ENCODE data around the gene FXYD7. TPM values are rescaled to one million over a fixed set of nuclear protein-coding genes. Genes with fewer than 3 reads are reported as not detected.

Gene FXYD7
- total and polyA plus RNA-seq, 2 of the 13 experiments (the other 11 are each of a cell fraction or from before 2014, with no cell fraction given), result 0.55 TPM; not detected in 1

DNA sequence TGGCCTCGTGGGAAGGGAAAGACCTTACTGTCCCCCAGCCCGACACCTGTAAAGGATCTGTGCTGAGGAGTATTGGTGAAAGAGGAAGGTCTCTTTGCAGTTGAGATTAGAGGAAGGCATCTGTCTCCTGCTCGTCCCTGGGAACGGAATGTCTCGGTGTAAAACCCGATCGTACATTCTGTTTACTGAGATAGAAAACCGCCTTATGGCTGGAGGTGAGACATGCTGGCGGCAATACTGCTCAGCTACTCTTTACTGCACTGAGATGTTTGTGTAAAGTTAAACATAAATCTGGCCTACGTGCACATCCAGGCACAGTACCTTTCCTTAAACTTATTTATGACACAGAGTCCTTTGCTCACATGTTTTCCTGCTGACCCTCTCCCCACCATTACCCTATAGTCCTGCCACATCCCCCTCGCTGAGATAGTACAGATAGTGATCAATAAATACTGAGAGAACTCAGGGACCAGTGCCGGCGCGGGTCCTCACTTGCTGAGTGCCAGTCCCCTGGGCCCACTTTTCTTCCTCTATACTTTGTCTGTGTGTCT, 13.3 kb upstream of the FXYD7 start (continued):
- TF ChIP-seq, protein P1, sequence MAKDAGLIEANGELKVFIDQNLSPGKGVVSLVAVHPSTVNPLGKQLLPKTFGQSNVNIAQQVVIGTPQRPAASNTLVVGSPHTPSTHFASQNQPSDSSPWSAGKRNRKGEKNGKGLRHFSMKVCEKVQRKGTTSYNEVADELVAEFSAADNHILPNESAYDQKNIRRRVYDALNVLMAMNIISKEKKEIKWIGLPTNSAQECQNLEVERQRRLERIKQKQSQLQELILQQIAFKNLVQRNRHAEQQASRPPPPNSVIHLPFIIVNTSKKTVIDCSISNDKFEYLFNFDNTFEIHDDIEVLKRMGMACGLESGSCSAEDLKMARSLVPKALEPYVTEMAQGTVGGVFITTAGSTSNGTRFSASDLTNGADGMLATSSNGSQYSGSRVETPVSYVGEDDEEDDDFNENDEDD (CRISPR knock-in tag; IDR thresholded peaks at IDR 0.05; ENCODE audit: borderline replicate concordance), result peak; percentile 67; the same call in 1 of the 2 replicates
- TF ChIP-seq, protein P2, sequence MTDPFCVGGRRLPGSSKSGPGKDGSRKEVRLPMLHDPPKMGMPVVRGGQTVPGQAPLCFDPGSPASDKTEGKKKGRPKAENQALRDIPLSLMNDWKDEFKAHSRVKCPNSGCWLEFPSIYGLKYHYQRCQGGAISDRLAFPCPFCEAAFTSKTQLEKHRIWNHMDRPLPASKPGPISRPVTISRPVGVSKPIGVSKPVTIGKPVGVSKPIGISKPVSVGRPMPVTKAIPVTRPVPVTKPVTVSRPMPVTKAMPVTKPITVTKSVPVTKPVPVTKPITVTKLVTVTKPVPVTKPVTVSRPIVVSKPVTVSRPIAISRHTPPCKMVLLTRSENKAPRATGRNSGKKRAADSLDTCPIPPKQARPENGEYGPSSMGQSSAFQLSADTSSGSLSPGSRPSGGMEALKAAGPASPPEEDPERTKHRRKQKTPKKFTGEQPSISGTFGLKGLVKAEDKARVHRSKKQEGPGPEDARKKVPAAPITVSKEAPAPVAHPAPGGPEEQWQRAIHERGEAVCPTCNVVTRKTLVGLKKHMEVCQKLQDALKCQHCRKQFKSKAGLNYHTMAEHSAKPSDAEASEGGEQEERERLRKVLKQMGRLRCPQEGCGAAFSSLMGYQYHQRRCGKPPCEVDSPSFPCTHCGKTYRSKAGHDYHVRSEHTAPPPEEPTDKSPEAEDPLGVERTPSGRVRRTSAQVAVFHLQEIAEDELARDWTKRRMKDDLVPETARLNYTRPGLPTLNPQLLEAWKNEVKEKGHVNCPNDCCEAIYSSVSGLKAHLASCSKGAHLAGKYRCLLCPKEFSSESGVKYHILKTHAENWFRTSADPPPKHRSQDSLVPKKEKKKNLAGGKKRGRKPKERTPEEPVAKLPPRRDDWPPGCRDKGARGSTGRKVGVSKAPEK (CRISPR knock-in tag; IDR thresholded peaks at IDR 0.05; ENCODE audit: borderline replicate concordance), result peak; percentile 84; the same call in 1 of the 2 replicates
- TF ChIP-seq ARNTL (CRISPR knock-in tag; IDR thresholded peaks at IDR 0.05) (peak; percentile 88), ZNF788 (CRISPR knock-in tag; IDR thresholded peaks at IDR 0.05; ENCODE audit: borderline replicate concordance) (peak; percentile 65; the same call in 1 of the 2 replicates), ZBTB7A (CRISPR knock-in tag; IDR thresholded peaks at IDR 0.05) (peak; percentile 74; the same call in 1 of the 2 replicates), ZNF205 (CRISPR knock-in tag; IDR thresholded peaks at IDR 0.05) (peak; percentile 14; the same call in 1 of the 2 replicates), ZMYM4 (CRISPR knock-in tag; IDR thresholded peaks at IDR 0.05) (peak; percentile 46; the same call in 1 of the 2 replicates), SOX5 (CRISPR knock-in tag; IDR thresholded peaks at IDR 0.05; ENCODE audit: borderline replicate concordance) (peak; percentile 29; the same call in 1 of the 2 replicates), TCF7 (IDR thresholded peaks at IDR 0.05; ENCODE audit: low read depth) (peak; percentile 3; the same call in 1 of the 2 replicates)
- TF ChIP-seq, protein P3, sequence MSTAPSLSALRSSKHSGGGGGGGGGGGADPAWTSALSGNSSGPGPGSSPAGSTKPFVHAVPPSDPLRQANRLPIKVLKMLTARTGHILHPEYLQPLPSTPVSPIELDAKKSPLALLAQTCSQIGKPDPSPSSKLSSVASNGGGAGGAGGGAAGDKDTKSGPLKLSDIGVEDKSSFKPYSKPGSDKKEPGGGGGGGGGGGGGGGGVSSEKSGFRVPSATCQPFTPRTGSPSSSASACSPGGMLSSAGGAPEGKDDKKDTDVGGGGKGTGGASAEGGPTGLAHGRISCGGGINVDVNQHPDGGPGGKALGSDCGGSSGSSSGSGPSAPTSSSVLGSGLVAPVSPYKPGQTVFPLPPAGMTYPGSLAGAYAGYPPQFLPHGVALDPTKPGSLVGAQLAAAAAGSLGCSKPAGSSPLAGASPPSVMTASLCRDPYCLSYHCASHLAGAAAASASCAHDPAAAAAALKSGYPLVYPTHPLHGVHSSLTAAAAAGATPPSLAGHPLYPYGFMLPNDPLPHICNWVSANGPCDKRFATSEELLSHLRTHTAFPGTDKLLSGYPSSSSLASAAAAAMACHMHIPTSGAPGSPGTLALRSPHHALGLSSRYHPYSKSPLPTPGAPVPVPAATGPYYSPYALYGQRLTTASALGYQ (CRISPR knock-in tag; IDR thresholded peaks at IDR 0.05), result peak; percentile 41; the same call in 1 of the 2 replicates
- TF ChIP-seq, protein P4, sequence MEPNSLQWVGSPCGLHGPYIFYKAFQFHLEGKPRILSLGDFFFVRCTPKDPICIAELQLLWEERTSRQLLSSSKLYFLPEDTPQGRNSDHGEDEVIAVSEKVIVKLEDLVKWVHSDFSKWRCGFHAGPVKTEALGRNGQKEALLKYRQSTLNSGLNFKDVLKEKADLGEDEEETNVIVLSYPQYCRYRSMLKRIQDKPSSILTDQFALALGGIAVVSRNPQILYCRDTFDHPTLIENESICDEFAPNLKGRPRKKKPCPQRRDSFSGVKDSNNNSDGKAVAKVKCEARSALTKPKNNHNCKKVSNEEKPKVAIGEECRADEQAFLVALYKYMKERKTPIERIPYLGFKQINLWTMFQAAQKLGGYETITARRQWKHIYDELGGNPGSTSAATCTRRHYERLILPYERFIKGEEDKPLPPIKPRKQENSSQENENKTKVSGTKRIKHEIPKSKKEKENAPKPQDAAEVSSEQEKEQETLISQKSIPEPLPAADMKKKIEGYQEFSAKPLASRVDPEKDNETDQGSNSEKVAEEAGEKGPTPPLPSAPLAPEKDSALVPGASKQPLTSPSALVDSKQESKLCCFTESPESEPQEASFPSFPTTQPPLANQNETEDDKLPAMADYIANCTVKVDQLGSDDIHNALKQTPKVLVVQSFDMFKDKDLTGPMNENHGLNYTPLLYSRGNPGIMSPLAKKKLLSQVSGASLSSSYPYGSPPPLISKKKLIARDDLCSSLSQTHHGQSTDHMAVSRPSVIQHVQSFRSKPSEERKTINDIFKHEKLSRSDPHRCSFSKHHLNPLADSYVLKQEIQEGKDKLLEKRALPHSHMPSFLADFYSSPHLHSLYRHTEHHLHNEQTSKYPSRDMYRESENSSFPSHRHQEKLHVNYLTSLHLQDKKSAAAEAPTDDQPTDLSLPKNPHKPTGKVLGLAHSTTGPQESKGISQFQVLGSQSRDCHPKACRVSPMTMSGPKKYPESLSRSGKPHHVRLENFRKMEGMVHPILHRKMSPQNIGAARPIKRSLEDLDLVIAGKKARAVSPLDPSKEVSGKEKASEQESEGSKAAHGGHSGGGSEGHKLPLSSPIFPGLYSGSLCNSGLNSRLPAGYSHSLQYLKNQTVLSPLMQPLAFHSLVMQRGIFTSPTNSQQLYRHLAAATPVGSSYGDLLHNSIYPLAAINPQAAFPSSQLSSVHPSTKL (CRISPR knock-in tag; IDR thresholded peaks at IDR 0.05), result peak; percentile 77
- TF ChIP-seq, protein P5, sequence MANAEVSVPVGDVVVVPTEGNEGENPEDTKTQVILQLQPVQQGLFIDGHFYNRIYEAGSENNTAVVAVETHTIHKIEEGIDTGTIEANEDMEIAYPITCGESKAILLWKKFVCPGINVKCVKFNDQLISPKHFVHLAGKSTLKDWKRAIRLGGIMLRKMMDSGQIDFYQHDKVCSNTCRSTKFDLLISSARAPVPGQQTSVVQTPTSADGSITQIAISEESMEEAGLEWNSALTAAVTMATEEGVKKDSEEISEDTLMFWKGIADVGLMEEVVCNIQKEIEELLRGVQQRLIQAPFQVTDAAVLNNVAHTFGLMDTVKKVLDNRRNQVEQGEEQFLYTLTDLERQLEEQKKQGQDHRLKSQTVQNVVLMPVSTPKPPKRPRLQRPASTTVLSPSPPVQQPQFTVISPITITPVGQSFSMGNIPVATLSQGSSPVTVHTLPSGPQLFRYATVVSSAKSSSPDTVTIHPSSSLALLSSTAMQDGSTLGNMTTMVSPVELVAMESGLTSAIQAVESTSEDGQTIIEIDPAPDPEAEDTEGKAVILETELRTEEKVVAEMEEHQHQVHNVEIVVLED (CRISPR knock-in tag; IDR thresholded peaks at IDR 0.05; ENCODE audit: borderline replicate concordance), result peak; percentile 58; the same call in 1 of the 2 replicates

Measured in HepG2 (cell line).